Effector CD8-positive, alpha-beta T cell (primary cell): Measurements from ENCODE around the gene PCNX3.

Experiments used
- DNase-seq: peaks from one replicate; lab custom pipeline; 2025; lab: John Stamatoyannopoulos, UW

PCNX3 gene

DNA sequence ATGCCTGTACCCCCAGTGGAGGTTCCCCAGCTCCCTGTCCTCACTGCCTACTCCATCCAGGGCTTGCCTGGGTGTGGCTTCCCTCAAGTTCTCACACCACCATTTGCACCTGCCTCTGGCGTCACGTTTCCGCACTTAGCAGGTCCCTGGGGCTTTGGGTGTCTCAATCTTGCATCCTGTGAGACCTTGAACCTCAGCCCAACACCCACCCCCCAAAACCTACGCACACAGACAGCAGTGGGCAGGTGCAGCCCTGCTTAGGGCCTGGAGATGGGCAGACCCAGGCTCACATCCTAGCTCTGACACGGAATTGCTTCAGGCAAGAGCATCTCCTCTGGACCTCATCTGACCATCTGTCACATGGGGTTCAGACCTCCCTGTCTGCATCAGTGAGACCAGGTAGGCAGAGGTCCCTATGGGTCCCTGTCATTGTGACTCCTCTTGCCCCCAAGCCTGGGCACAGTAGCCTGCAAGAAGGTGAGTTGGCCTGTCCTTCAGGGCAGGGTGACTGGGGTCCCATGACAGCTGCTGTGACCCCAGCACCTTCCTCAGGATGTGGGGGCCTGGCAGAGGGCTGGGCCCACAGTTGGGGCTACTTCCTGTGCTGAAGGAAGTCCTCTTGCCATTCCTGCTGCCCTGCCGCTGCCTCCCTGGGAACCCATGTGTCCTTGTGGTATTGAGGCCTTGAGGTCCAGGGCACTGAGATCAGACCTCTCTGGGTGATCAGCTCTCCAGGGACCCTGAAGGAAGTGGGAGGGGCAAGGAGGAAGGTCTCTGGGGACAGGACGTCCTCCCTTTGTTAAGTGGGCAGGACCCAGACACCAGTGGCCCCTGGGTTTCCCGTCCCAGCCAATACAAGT, 24.3 kb downstream of the PCNX3 start:
- DNase-seq: peak; percentile 59

DNA sequence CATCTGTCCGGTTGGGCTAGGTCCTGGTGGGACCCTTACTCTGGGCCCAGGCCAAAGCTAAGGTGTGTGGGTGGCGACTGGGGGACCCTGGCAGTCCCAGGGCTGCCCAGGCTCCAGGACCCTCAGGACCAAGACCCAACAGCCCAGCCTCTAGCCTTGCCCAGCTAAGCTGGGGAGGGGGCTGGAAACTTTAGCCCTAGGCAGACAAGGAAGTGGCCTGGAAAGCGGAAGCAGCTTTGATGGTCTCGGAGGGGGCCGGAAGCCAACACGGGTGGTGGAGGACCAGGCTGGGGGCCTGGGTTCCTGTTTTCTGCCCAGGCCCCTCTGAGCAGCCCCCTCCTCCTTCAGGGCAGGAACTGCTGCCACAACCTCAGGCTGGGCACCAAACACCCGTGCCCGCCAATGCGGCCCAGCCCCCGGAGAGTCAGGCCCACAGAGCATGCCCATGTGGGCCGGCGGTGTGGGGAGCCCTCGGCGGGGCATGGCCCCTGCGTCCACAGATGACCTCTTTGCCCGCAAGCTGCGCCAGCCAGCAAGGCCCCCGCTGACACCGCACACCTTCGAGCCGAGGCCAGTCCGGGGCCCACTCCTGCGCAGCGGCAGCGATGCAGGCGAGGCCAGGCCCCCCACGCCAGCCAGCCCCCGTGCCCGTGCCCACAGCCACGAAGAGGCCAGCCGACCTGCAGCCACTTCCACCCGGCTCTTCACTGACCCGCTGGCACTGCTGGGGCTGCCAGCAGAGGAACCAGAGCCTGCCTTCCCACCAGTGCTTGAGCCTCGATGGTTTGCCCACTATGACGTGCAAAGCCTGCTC, 25.1 kb downstream of the PCNX3 start:
- DNase-seq: peak; percentile 15

DNA sequence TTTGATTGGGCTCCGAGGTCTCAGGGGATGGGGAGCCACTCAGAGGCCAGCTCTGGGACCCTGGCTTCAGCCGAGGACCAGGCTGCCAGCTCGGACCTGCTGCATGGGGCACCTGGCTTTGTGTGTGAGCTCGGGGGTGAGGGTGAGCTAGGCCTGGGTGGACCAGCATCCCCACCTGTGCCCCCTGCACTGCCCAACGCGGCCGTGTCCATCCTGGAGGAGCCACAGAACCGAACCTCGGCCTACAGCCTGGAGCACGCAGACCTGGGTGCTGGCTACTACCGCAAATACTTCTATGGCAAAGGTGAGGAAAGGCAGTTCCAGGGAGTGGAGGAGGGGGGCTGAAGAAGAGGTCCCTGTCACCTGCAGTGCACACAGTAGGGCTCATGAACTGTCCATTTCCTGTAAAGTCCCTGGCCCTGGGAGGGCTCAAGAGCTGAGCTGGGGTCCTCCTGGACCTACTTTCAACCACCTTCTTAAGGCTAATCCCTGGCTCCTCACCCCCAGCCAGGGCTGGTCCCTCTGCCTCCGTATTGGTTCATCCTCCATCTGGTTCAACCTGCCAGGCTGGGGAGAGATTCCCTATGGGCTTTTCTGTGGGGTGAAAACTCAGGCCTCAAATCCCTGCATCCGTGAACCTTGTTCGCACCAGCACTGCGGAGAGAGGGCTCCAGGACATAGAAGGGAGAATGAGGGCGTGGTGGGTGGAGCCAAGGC, 25.9 kb downstream of the PCNX3 start:
- no peak for DNase-seq

DNA sequence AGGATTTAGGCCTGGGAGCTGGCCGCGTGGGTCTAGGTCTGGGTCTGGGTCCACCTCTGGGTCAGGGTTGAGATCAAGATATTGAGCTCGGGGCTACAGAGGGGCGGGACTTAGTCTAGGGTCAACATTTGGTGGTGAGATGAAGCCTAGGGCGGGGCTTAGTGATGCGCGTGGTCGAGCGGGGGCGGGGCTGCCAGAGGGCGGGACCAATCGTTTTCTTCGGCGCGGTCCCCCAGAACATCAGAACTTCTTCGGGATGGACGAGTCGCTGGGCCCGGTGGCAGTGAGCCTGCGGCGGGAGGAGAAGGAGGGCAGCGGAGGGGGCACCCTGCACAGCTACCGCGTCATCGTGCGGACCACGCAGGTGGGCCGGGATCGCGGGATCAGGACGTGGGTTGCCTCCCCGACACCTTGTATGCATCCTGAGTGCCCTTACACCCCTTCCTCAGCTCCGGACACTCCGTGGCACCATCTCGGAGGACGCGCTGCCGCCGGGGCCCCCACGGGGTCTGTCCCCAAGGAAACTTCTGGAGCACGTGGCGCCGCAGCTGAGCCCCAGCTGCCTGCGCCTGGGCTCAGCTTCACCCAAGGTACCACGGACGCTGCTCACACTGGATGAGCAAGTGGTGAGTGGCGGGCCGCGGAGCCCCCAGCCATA, 26.6 kb downstream of the PCNX3 start:
- DNase-seq: no peak

DNA sequence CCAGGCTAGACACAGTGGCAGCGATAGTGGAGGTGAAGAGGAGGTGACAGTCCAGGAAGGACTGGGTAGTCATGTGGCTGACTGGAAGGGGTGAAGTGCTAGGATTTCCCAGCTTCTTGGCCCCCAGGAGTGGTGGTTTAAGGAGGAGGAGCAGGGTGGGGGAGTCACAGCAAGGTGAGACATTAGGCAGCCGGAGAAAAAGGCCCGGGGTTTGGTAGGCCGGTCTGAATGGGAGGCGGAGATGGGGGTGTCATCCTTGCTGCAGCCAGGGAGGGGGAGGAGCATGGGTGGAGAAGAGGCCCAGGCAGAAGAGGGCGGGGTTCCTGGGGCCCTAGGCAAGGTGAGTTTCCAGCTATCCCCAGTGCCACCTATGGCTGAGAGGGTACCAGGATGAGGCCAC, 28.4 kb downstream of the PCNX3 start:
- DNase-seq: no peak

DNA sequence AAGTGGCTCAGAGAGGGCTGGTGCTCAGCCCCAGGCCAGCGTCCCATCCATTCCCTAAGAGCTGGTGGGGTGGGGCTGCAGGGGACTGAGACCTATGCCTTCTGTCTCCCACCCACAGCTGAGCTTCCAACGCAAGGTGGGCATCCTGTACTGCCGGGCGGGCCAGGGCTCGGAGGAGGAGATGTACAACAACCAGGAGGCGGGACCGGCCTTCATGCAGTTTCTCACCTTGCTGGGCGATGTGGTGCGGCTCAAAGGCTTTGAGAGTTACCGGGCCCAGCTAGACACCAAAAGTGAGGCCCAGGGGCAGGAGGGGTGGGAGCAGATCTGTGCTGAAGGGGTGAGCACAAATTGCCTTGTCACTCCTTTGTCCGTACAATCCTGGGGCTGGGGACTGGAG, 29.3 kb downstream of the PCNX3 start:
- no peak for DNase-seq

DNA sequence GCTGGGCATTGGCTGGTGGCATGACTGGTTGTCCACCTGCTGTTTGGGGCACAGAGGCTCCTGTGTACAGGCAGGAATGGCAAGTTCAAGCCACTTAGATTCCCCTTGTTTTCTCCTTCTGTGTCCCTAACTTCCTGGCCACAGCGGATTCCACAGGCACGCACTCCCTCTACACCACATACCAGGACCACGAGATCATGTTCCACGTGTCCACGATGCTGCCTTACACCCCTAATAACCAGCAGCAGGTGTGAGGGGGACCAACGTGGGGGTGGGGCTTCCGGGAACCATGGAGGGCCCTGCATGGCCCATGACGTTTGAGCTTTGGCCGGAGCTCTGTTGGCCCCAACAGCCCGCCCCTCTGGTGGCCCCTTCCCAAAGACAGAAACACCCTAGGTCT, 30.1 kb downstream of the PCNX3 start:
- no peak for DNase-seq

DNA sequence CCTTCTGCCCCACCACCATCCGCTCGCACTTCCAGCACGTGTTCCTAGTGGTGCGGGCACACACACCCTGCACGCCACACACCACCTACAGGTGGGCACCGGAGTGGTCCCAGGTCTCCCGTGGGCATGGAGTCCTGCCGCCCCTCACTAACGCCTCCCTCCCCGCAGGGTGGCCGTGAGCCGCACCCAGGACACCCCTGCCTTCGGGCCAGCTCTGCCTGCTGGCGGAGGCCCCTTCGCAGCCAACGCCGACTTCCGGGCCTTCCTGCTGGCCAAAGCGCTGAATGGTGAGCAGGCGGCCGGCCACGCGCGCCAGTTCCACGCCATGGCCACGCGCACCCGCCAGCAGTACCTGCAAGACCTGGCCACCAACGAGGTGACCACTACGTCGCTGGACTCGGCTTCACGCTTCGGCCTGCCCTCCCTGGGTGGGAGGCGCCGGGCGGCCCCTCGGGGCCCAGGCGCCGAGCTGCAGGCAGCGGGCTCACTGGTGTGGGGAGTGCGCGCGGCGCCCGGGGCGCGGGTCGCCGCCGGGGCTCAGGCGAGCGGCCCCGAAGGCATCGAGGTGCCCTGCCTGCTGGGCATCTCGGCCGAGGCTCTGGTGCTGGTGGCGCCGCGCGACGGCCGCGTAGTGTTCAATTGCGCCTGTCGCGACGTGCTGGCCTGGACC, 30.8 kb downstream of the PCNX3 start:
- no peak for DNase-seq

DNA sequence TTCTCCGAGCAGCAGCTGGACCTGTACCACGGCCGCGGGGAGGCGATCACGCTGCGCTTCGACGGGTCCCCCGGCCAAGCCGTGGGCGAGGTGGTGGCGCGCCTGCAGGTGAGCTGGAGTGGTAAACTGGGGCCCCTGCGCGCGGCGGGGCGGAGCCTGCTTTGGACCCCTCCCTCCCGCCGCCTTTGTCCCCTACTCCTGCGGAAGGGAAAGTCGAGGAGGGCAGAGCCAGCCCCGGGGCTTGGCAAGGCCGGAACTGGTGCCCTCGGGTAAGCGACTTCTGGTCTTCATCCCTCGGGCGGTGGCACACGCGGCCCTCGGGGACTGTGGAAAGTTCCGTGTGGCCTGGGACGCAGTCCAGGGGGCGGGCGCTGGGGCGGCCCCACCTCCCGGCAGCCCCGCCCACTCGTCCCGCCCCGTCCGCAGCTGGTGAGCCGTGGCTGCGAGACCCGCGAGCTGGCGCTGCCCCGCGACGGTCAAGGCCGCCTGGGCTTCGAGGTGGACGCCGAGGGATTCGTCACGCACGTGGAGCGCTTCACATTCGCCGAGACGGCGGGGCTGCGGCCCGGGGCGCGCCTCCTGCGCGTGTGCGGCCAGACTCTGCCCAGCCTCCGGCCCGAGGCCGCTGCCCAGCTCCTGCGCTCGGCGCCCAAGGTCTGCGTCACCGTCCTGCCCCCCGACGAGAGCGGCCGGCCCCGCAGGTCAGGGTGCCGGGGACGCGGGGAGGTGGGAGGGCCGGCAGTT, 31.6 kb downstream of the PCNX3 start:
- no peak for DNase-seq

DNA sequence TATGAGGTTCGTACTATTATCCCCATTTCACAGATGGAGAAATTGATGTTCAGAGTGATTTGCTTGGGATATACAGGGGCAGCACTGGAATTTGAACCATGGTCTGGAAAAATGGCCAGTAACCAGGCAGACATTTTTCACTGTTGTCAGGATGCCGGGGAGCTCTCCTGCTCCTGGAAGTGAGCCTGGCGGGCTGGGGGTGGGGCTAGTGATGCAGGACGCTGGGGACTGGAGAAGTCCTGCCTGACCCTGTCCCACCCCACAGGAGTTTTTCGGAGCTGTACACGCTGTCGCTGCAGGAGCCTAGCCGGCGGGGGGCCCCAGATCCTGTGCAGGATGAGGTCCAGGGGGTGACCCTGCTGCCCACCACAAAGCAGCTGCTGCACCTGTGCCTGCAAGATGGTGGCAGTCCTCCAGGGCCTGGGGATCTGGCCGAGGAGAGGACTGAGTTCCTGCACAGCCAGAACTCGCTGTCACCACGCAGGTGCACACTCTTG, 33.5 kb downstream of the PCNX3 start:
- no peak for DNase-seq

DNA sequence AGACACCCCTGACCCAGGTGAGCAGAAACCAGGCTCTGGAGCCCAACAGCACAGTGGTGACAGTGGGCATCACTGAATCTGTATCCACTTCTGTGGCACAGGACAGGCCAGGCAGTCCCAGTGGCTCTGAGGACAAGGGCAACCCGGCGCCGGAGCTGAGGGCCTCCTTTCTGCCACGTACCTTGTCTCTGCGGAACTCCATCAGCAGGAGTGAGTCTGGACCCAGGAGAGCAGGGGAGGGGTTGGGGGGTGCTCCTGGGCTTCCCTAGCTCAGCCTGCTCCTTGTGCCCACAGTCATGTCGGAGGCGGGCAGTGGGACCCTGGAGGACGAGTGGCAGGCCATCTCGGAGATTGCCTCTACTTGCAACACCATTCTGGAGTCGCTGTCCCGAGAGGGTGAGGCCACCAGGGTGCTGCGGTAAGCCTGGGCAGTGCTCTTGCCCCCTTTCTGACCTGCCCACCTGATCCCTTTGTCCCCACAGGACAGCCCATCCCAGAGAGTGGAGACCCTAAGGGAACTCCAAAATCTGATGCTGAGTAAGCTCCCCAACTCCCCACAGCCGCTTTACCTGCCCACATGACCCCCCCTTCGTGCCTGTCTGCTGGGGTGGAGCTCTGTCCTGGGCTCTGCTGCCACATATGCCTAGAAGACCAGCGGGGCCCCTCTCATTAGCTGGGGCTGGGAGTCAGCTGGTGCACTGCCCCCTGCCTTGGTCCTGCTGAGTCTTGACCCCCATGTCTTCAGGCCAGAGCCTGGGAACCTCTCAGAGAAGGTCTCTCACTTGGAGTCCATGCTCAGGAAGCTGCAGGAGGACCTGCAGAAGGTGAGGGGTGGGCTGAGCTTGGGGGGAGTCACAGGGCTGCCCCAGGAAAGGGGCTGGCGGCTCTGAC, 34.3 kb downstream of the PCNX3 start:
- DNase-seq: no peak

DNA sequence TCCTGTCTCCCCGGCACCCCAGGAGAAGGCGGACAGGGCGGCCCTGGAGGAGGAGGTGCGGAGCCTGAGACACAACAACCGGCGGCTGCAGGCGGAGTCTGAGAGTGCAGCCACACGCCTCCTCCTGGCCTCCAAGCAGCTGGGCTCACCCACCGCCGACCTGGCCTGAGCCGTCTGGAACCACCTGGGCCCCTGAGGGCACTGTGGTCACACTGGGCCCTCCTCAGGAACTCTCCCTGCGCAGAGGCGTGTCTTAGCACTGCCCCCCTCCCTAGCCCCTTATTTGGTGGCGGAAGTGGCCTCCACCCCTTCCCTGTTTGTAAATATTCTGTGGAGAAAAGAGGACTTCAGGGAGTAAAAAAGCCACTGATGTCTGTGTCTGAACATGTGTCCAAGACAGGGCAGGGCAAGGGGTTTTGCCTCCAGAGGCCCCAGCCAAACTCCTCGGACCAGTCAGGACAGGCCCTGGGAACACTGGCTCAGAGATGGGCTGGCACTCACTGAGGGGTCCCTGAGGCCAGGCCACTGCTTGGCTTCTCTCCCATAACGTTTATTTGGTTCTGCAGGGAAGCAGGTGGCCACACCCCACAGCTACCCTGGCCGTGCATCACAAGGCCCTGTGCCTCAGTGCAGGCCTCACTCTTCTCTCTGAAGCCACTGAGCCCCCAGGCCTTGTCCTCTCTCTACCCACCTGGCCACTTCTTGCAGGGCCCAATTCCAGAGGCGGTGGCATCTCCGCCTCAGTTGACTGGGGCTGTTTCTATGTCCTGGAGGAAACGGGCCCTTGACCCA, 35.2 kb downstream of the PCNX3 start:
- DNase-seq: no peak

DNA sequence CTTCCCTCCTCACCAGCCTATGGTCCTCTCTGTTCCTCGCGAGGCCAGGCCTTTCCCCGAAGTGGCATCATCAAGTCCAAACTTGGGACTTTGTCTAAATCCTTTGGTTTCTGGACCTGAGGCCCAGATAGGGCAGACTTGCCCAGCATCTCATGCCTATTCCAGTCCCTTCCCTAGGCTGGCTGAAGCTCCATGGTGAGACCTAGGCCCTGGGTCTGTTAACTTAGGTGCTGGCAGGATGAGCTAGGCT, 35.7 kb downstream of the PCNX3 start:
- no peak for DNase-seq

DNA sequence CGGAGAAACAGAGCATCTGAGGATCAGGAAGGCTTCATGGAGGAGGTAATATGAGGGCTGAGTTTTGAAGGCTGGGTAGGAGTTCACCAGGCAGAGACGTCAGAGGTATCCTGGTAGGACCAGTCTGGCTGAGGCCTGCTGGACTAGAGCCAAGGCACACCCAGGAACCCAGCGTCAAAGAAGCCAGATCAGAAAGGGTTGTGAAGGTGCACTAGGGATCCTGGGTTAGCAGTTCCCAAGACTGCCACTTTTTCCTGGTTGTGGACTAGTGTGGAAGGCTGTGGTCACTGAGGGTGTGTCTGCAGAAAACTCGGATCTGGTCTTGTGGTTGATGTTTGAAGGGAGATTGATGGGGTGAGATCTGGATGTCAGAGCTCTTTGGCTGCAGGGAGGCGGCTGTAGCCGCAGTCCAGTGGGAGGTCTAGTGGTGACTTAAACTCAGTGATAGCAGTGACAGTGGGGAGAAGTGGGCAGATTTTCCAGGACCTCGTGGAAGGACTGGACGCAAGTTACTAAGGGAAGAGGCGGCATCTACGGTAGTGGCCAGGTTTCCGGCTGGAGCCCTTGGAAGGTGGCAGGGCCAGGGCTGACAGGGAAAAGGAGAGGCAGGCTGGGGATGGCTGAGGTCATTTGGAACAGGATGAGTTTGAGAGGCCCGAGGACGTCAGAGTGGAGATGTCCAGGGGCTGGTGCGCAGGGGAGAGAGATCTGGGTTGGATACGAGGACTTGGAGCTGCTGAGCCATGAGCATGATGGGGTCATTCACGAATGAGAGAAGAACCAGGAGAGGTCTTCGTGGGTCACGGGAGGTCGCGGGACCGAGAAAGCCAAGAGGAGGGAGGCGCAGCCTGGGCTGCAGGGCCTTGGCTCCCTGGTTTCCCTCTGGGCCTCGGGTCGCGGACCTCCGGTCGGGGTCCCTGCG, 36.3 kb downstream of the PCNX3 start:
- DNase-seq: peak; percentile 10

DNA sequence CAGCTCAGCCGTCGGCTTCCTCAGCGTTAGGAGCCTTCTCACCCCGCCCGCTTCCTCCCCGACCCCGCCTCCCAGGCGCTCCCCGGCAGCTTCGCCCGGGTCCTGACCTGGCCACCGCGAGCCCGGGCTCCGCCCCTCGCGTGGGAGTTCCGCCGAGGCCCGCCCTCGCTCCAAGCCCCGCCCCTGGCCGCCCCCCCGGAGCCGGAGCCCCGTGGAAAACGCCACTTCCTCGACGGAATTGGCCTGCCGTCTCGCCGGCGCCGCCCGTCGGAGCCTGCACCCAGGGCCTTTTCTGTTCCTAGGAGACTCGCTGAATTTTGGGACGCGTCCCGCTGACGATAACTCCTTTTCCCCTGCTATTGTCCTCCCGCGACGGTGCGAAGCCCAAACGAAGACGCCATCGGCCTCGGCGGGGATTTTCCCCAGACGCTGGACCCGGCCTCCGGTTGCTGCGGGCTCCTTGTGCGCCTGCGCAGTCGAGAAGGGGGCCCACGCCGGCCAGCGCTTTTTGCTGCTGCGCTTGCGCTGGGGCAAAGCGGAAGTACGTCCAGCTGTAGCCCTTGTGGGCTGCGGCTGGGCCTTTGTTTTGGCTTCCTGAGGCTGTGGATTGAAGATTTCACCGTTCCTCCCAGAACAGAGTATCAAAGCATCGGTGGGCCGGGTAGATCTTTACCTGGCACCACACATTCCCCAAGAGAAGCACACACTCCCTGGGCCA, 37.1 kb downstream of the PCNX3 start:
- peak; percentile 87 for DNase-seq

DNA sequence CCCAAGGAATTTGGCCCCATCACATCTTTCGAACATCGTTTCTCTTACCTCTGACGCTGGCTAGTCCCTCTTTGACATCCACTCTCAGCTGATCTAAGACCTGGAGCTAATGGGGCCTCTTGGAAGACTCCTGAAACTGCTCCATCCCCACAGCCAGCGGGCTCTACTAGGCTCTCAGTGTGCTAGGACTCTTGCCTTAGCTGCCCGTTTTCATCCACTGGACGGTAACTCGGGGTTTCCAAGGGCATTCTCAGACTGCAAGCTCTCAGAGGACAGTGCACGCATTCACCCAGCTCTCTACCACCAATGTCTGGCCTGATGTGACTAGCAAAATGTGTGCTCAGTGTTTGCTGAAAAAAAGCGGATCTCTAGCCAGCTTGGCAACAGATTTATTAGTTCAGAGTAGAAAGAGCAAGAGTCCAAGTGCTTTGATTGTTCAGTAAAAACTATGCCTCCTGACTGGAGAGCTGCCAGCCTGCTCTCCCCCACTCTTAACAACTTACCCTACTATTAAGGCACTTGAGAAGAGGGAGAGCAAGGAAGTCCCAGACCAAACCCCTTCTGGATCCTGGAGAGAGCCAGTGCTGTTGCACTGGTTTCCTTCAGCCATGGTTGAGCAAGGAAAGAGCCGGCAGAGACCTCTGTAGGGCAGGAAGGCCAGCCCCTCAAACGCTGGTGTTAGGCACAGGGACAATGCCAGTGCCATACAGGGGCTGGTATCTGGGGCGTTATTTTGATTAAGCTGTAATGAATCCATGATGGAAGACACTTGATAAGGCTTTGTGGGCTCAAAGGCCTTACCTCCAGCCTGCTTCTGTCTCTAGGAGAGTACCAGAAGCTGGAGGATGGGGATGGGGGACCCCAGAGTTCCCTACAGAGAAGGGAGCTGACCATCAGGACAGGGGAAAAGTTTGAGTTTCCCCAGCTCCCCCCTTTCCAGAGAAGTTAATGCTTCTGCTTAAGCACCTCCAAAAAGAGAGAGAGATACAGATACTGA, 38.0 kb downstream of the PCNX3 start:
- no peak for DNase-seq
